Muscle layer of colon (tissue), 2 donors: Measurements from ENCODE around the gene SLC31A1.

Experiments used
- H3K27ac ChIP-seq: one replicate; pipeline ENCODE4 v1.7.0; 2013; ENCODE audit warnings: low read depth, mild to moderate bottlenecking, low read length, moderate library complexity
- H3K27me3 ChIP-seq, 2 donors: one replicate each; pipeline ENCODE4 v1.7.0; 2013; ENCODE audit warnings: low read length in 2 of 2, mild to moderate bottlenecking in 2 of 2; ENCODE audit not compliant: insufficient read depth in 2 of 2, control insufficient read depth in 1 of 2
- H3K36me3 ChIP-seq: one replicate; pipeline ENCODE4 v1.7.0; 2013; ENCODE audit warnings: mild to moderate bottlenecking, low read length; ENCODE audit not compliant: insufficient read depth
- H3K4me1 ChIP-seq: one replicate; pipeline ENCODE4 v1.7.0; 2013; ENCODE audit warnings: mild to moderate bottlenecking, low read length; ENCODE audit not compliant: insufficient read depth
- H3K4me3 ChIP-seq, 2 donors: one replicate each; pipeline ENCODE4 v1.7.0; 2013; ENCODE audit warnings: low read length in 2 of 2, low read depth in 1 of 2, mild to moderate bottlenecking in 1 of 2, moderate library complexity in 1 of 2
- H3K9ac ChIP-seq: one replicate; pipeline ENCODE4 v1.7.0; 2013; ENCODE audit warnings: low read length
- H3K9me3 ChIP-seq: one replicate; pipeline ENCODE4 v1.7.0; 2013; ENCODE audit warnings: mild to moderate bottlenecking, low read length
- donor health status: abdominal sarcoma.
- donor health status: Adenocarcinoma of cecum.

The SLC31A1 gene

GRCh38 chr9:113310538-113310937 is 89.2 kb downstream of the SLC31A1 start:
- no peak overlapping the region for H3K27ac ChIP-seq

GRCh38 chr9:113311961-113312360 is 90.6 kb downstream of the SLC31A1 start:
- peaks cover 2% of the 10 kb centered on the region for H3K36me3 ChIP-seq
- H3K4me3 ChIP-seq, result no peak overlapping the region
- H3K9me3 ChIP-seq, result no peaks in the 10 kb centered on the region
- no peaks in the 10 kb centered on the region for H3K27me3 ChIP-seq
- H3K4me1 ChIP-seq, result no peaks in the 10 kb centered on the region
- no peak overlapping the region for H3K27ac ChIP-seq
- H3K9ac ChIP-seq, result no peak overlapping the region

More at GRCh38 chr9:113310538-113310937, 89.2 kb downstream of the SLC31A1 start:
- Histone ChIP-seq H3K4me3 (no peak overlapping the region), H3K4me1 (no peaks in the 10 kb centered on the region), H3K36me3 (no peaks in the 10 kb centered on the region), H3K27me3 (no peaks in the 10 kb centered on the region), H3K9ac (no peak overlapping the region), H3K9me3 (no peaks in the 10 kb centered on the region)

- no peaks in the 10 kb centered on the region for H3K27me3 ChIP-seq
- H3K4me3 ChIP-seq, result no peak overlapping the region
- H3K9ac ChIP-seq, result no peak overlapping the region
- no peaks in the 10 kb centered on the region for H3K9me3 ChIP-seq
- H3K27ac ChIP-seq, result no peak overlapping the region
- no peaks in the 10 kb centered on the region for H3K4me1 ChIP-seq
- H3K36me3 ChIP-seq, result peaks cover 12% of the 10 kb centered on the region
Observed at GRCh38 chr9:113313261-113313660, 91.9 kb downstream of the SLC31A1 start.
